ENCODE data around the gene USF1.
"Not testable (repeated sequence)": the region's sequence is repeated elsewhere in the genome, so short reads cannot be mapped to it uniquely, and the experiment has no call there.

USF1 gene

GRCh38 chr1:161077426-161077825, 31.6 kb upstream of the USF1 start:
- no peak for DNase-seq

DNA sequence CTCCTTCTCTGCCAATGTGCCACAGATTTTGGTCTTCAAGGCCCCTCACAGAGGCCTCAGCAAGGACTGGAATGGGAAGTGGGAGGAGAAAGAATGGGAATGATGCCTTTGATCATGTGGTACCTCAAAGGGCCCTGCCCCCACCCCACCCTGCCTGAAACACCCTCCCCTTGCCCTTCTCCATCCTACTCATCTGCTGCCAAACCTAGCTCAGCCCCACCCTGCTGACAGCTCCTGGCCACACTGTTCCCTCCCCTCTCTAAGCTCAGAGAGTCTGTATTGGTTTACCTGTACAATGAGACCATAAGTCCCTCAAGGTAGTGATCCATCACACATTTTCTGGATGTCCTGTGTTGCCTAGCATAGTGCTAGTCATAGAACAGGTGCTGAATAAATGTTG, 30.6 kb upstream of the USF1 start:
- DNase-seq: no peak

GRCh38 chr1:161074676-161075368, 29.0 kb upstream of the USF1 start:
- no peak for DNase-seq

- no peak for DNase-seq
Measured at GRCh38 chr1:161073474-161074121, 27.8 kb upstream of the USF1 start.

DNA sequence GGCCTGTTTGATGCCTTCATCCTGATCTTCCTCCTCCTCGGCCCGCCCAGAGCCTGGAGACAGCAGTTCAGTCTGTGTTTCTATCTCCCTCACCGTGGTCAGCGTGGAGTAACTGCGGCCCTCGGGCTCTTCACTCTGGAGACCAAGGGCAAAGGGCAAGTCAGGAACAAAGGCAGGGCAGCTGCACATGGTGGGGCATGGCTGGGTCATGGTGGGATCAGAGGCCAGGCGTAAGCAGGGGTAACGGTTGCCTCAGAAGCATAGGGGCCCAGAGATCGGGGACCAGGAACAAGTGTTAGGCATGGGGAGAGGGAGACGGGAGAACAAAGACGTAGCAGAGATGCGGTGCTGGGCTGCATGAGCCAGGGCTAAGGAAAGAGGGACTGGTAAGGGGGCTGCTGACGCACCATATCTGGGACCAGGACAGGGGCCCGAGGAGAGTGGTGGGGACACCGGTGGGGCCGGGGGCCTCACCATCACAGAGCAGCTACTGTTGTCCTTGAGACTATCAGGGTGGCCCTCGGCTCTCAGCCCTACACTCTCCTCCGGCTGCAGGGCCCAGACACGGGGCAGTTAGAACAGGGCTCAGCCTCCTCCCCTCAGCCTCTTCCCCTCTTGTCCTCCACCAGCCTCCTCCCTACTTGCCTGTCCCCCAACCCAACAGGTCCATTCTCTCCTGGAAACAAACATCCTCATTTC, 27.1 kb upstream of the USF1 start:
- no peak for DNase-seq

- peak; percentile 63 for DNase-seq
Measured at GRCh38 chr1:161071886-161072371, 26.2 kb upstream of the USF1 start.

GRCh38 chr1:161070761-161071160, 25.0 kb upstream of the USF1 start:
- no peak for DNase-seq

- DNase-seq: peak; percentile 94
Measured at GRCh38 chr1:161069731-161070270, 24.0 kb upstream of the USF1 start, which contains the start of gene ARHGAP30. ARHGAP30 (minus strand) TSS chr1:161069891; CDS start chr1:161069624, 267 bp downstream.

DNA sequence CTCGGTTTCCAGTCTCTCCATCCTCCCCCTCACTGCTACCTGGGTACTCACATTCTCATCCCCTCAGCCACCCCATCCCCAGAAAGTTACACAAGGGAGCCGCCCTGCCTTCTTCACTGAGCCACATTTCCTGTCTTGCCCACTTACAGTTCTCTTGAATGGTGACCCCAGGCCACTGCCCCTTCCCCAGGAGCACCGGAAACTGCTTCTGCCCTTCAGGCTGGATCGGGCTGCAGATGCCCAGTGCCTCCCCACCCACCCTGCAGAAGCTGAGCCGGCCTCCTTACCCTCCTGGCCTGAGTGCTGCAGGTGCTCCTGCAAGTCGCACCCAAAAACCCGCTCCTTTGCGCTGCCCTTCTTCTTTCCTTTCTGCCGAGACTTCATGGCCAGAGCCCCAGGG, 23.5 kb upstream of the USF1 start:
- DNase-seq: no peak

- peak; percentile 93 for DNase-seq
Measured at GRCh38 chr1:161068306-161069234, 22.8 kb upstream of the USF1 start.

- DNase-seq: peak; percentile 38
Measured at GRCh38 chr1:161066694-161067093, 20.9 kb upstream of the USF1 start.

DNA sequence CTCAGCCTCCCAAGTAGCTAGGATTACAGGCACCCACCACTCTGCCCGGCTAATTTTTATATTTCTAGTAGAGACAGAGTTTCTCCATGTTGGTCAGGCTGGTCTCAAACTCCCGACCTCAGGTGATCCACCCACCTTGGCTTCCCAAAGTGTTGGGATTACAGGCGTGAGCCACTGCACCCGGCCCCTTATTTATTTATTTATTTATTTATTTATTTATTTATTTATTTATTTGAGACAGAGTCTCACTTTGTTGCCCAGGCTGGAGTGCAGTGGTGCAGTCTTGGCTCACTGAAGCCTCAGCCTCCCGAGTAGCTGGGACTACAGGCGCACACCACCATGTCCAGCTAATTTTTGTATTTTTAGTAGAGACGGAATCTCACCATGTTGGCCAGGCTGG, 19.9 kb upstream of the USF1 start:
- DNase-seq: not testable (repeated sequence)

DNA sequence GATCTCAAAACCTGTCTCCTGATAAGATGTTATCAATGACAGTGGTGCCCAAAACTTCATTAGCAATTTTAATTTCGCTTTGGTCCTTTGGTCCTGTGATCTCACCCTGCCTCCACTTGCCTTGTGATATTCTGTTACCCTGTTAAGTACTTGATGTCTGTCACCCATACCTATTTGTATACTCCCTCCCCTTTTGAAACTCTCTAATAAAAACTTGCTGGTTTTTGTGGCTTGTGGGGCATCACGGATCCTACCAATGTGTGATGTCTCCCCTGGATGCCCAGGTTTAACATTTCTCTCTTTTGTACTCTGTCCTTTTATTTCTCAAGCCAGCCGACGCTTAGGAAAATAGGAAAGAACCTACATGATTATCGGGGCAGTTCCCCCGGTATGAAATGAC, 18.2 kb upstream of the USF1 start:
- DNase-seq: peak; percentile 37

DNA sequence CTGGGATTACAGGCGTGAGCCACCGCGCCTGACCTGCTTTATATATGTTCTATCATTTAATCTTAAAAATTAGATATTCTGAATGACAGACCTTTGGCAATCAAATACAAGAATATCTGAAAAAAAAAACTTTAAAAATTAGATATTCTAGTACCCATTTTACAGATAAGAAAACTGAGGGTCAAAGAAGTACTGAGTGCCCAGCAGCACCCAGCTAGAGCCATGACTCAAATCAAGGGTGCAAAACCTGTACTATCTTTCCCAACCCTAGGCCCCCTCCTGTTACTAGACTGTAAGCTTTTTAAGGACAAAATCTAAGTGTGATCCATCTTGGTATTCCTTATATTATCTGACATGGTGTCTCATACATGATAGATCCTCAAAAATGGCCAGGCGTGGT, 15.6 kb upstream of the USF1 start:
- DNase-seq: no peak

DNA sequence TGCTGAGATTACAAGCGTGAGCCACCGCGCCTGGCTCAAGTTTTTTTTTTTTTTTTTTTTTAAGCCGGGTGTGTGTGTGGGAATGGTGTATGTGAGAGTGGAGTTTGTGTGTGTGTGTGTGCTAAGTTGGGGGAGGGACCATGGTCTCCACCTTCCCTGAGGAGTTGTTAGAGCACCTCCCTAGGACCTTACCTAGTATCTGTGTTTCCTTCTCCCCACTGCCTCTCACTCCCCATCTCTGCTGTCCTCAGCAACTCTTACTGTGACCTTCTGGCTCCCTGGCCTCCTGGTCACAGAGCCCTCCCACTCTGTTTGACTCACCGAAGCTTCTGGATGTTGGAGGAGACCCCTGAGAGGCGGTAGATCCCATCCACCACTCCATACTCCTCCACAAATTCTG, 13.5 kb upstream of the USF1 start:
- no peak for DNase-seq

DNA sequence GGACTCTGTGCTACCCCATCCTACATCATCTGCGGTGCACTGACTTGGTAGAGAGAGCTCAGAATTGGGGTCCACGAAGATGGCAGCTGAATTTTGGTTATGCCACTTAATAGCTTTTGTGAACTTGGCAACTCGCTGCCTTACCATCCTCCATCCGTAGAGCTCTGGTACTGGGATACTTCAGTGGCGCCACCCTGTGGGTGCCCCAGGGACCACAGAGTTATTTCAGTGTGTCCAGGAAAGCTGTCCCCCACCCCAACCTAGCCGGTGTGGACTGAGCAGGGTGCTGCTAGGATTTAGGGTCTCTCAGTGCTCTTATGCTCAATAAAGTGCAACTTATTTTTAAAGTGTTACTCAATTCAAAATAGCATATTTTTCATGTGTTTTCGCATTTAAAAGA, 9.0 kb upstream of the USF1 start:
- no peak for DNase-seq

GRCh38 chr1:161054232-161054631, 8.5 kb upstream of the USF1 start:
- no peak for DNase-seq

- DNase-seq: no peak
Measured at GRCh38 chr1:161052899-161053298, 7.1 kb upstream of the USF1 start.

DNA sequence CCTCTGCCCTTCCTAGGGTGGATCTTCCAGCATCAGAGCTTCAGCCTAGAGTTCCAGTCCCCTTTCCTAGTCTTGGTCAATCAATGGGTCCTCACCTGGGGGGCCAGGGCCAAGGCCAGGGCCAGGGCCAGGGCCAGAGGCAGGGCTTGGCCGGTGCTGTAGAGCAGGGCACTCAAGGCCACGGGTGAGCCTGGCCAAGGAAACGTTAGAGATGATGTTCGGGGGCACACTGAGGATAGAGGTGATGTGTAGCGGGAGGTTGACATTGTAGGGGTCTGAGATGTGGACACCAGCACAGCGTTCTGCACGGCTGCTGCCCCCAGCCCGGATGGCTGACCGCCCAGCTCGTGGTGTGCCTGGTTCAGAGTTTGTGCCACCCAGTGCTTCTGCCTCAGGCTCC, 5.4 kb upstream of the USF1 start:
- DNase-seq: no peak

DNA sequence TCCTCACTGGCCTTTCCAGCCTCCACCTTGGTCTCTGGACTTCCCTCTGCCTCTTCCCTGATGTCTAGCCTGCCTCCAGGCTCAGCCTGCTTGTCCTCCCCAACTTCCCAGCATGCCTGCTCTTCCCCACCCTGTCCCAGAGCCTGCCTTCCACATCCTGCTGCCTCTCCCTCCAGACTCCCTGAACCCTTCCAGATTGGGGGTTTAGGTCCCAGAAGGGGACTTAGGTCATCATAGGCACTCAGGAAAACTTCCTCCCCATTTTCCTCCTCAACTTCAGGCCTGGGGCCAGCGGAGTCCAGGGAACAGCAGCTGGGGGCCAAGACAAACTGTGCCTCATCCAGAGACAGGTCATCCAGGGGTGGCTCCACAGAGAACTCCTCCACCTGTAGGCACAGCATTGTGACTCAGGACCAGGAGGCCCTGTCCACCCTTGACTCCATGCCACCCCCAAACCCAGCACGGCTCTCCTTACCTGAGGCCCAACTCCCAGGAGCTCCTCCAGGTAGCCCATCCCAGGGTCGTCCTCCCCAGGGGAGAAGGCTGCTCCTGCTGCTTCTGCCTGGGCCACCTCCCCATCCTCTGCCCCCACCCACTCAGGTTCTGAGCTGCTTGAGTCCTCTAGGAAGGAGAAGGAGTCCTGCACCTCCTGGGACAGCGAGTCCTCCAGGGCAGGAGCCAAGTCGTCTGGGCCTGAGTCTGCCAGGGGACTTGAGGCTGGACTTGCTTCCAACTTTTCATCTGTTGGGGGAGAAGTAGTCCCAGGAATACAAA, 3.4 kb upstream of the USF1 start:
- DNase-seq: no peak
